Measurements from ENCODE around the gene SLC25A12. TPM values are rescaled to one million over a fixed set of nuclear protein-coding genes. Genes with fewer than 3 reads are reported as not detected.
"Not testable (repeated sequence)": the region's sequence is repeated elsewhere in the genome, so short reads cannot be mapped to it uniquely, and the experiment has no call there.

Gene SLC25A12
- polyA plus RNA-seq, 1 of the 3 experiments (the other 2 are of a cell fraction): 13.0 TPM

DNA sequence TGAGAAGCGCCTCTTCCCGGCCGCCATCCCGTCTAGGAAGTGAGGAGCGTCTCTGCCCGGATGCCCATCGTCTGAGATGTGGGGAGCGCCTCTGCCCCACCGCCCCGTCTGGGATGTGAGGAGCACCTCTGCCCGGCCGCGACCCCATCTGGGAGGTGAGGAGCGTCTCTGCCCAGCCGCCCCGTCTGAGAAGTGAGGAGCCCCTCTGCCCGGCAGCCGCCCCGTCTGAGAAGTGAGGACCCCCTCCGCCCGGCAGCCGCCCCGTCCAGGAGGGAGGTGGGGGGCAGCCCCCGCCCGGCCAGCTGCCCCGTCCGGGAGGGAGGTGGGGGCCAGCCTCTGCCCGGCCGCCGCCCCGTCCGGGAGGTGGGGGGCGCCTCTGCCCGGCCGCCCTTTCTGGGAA, 119.5 kb downstream of the SLC25A12 start:
- H3K4me3 ChIP-seq (ENCODE audit: low read depth in 2 of 2, low read length in 1 of 2); H3K27ac ChIP-seq (ENCODE audit: low read depth in 2 of 2, low read length in 1 of 2); H3K4me1 ChIP-seq (ENCODE audit: control insufficient read depth in 1 of 2, insufficient read depth in 2 of 2, low read depth in 1 of 2, low read length in 1 of 2); H3K9me3 ChIP-seq; H3K9ac ChIP-seq; H3K4me2 ChIP-seq; H3K79me2 ChIP-seq (ENCODE audit: insufficient read depth); H3K9me2 ChIP-seq; DNase-seq; H3K27me3 ChIP-seq (ENCODE audit: insufficient read depth); POLR2A ChIA-PET; CTCF ChIA-PET; H2AFZ ChIP-seq (ENCODE audit: low read depth); H4K20me1 ChIP-seq (ENCODE audit: insufficient read depth): not testable (repeated sequence)
- Histone ChIP-seq H3F3A (replicated peaks; ENCODE audit: insufficient read depth) (peaks cover 16% of the 10 kb centered on the region), H3K36me3 (replicated peaks in 1 of 2; ENCODE audit: control insufficient read depth in 1 of 2, insufficient read depth in 2 of 2, low read length in 1 of 2) (peaks cover 0 to 23% of the 10 kb centered on the region in 2 experiments)
- WGBS (ENCODE audit: low lambda C conversion rate): 87% methylated on average over 15 of the region's 35 CpGs

DNA sequence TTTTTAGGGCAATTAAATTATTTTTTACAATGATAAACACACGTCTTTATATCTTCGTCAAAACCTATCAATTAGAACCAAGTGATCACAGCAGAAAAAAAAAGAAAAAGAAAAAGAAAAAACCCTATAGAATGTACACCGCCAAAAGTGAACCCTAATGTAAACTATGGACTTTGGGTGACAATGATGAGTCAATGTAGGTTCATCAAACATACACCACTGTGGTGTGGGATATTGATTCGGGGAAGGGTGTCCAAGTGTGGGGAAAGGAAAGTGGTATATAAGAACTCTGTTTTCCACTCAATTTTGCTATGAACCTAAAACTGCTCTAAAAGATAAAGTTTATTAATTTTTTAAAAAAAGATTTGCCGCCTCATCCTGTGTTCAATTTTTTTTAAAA, 121.7 kb downstream of the SLC25A12 start:
- H3K9me3 ChIP-seq: no peaks in the 10 kb centered on the region
- no peaks in the 10 kb centered on the region for H3K27me3 ChIP-seq (ENCODE audit: insufficient read depth)
- no peaks in the 10 kb centered on the region for H3K79me2 ChIP-seq (ENCODE audit: insufficient read depth)
- H4K20me1 ChIP-seq (ENCODE audit: insufficient read depth): no peaks in the 10 kb centered on the region
- H3K27ac ChIP-seq (ENCODE audit: low read depth in 2 of 2, low read length in 1 of 2): no peak overlapping the region
- H3K4me3 ChIP-seq (ENCODE audit: low read depth in 2 of 2, low read length in 1 of 2): no peak overlapping the region
- H3K9me2 ChIP-seq: no peaks in the 10 kb centered on the region
- H3K9ac ChIP-seq: no peak overlapping the region
- H3K4me1 ChIP-seq (ENCODE audit: control insufficient read depth in 1 of 2, insufficient read depth in 2 of 2, low read depth in 1 of 2, low read length in 1 of 2): no peaks in the 10 kb centered on the region
- peaks cover 22% of the 10 kb centered on the region for H3F3A ChIP-seq (replicated peaks; ENCODE audit: insufficient read depth)
- DNase-seq: no peak
- TF ChIP-seq NFIC (IDR thresholded peaks at IDR 0.05; ENCODE audit: borderline replicate concordance): no peak
- TF ChIP-seq, protein P1, sequence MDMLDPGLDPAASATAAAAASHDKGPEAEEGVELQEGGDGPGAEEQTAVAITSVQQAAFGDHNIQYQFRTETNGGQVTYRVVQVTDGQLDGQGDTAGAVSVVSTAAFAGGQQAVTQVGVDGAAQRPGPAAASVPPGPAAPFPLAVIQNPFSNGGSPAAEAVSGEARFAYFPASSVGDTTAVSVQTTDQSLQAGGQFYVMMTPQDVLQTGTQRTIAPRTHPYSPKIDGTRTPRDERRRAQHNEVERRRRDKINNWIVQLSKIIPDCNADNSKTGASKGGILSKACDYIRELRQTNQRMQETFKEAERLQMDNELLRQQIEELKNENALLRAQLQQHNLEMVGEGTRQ (IDR thresholded peaks at IDR 0.05; ENCODE audit: borderline replicate concordance, low read depth, low read length): no peak
- CTCF ChIA-PET: interaction anchor here (0.7 kb wide), 1 partner anchor 25 kb away, joined by 3 read pairs; no protein-coding TSS in a partner anchor
- POLR2A ChIA-PET: no interaction called here
- peaks cover 0 to 26% of the 10 kb centered on the region in 2 experiments for H3K36me3 ChIP-seq (replicated peaks in 1 of 2; ENCODE audit: control insufficient read depth in 1 of 2, insufficient read depth in 2 of 2, low read length in 1 of 2)
- WGBS (ENCODE audit: low lambda C conversion rate): 66% methylated on average over 5 of the region's 5 CpGs
- no peak overlapping the region for H2AFZ ChIP-seq (ENCODE audit: low read depth)
- no peak overlapping the region for H3K4me2 ChIP-seq

DNA sequence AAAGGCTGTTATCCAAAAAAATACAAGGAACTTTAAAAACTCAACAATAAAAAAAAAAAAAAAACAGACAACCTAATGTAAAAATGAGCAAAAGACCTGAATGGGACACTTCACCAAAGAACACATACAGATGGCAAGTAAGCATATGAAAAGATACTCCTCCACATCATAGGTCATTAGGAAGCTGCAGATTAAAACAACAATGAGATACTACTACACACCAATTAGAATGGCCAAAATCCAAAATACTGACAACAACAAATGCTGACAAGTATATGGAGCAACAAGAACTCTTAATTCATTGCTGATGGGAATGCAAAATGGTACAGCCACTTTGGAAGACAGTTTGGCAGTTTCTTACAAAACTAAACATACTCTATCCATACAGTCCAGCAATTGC, 122.6 kb downstream of the SLC25A12 start:
- Histone ChIP-seq H3K9me2 (no peaks in the 10 kb centered on the region), H4K20me1 (ENCODE audit: insufficient read depth) (no peaks in the 10 kb centered on the region), H2AFZ (ENCODE audit: low read depth) (no peak overlapping the region), H3K4me2 (no peak overlapping the region), H3F3A (replicated peaks; ENCODE audit: insufficient read depth) (peaks cover 22% of the 10 kb centered on the region), H3K79me2 (ENCODE audit: insufficient read depth) (no peaks in the 10 kb centered on the region), H3K4me3 (ENCODE audit: low read depth in 2 of 2, low read length in 1 of 2) (no peak overlapping the region), H3K9ac (no peak overlapping the region), H3K27me3 (ENCODE audit: insufficient read depth) (no peaks in the 10 kb centered on the region), H3K36me3 (replicated peaks in 1 of 2; ENCODE audit: control insufficient read depth in 1 of 2, insufficient read depth in 2 of 2, low read length in 1 of 2) (peaks cover 0 to 26% of the 10 kb centered on the region in 2 experiments), H3K4me1 (ENCODE audit: control insufficient read depth in 1 of 2, insufficient read depth in 2 of 2, low read depth in 1 of 2, low read length in 1 of 2) (no peaks in the 10 kb centered on the region), H3K27ac (ENCODE audit: low read depth in 2 of 2, low read length in 1 of 2) (no peak overlapping the region), H3K9me3 (no peaks in the 10 kb centered on the region)
- ChIA-PET POLR2A (no interaction called here), CTCF (interaction anchor here (0.7 kb wide), 1 partner anchor 26 kb away, joined by 3 read pairs; no protein-coding TSS in a partner anchor)
- DNase-seq: no peak
- TF ChIP-seq, protein P2, sequence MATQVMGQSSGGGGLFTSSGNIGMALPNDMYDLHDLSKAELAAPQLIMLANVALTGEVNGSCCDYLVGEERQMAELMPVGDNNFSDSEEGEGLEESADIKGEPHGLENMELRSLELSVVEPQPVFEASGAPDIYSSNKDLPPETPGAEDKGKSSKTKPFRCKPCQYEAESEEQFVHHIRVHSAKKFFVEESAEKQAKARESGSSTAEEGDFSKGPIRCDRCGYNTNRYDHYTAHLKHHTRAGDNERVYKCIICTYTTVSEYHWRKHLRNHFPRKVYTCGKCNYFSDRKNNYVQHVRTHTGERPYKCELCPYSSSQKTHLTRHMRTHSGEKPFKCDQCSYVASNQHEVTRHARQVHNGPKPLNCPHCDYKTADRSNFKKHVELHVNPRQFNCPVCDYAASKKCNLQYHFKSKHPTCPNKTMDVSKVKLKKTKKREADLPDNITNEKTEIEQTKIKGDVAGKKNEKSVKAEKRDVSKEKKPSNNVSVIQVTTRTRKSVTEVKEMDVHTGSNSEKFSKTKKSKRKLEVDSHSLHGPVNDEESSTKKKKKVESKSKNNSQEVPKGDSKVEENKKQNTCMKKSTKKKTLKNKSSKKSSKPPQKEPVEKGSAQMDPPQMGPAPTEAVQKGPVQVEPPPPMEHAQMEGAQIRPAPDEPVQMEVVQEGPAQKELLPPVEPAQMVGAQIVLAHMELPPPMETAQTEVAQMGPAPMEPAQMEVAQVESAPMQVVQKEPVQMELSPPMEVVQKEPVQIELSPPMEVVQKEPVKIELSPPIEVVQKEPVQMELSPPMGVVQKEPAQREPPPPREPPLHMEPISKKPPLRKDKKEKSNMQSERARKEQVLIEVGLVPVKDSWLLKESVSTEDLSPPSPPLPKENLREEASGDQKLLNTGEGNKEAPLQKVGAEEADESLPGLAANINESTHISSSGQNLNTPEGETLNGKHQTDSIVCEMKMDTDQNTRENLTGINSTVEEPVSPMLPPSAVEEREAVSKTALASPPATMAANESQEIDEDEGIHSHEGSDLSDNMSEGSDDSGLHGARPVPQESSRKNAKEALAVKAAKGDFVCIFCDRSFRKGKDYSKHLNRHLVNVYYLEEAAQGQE (IDR thresholded peaks at IDR 0.05; ENCODE audit: low read depth, low read length): no peak
- TF ChIP-seq FOSL2 (IDR thresholded peaks at IDR 0.05; ENCODE audit: borderline replicate concordance, low read depth): no peak
- no peak for TF ChIP-seq NRF1 (IDR thresholded peaks at IDR 0.05; ENCODE audit: low read depth, low read length)
- TF ChIP-seq, protein P1 (IDR thresholded peaks at IDR 0.05; ENCODE audit: borderline replicate concordance, low read depth, low read length): no peak
- TF ChIP-seq, protein P3, sequence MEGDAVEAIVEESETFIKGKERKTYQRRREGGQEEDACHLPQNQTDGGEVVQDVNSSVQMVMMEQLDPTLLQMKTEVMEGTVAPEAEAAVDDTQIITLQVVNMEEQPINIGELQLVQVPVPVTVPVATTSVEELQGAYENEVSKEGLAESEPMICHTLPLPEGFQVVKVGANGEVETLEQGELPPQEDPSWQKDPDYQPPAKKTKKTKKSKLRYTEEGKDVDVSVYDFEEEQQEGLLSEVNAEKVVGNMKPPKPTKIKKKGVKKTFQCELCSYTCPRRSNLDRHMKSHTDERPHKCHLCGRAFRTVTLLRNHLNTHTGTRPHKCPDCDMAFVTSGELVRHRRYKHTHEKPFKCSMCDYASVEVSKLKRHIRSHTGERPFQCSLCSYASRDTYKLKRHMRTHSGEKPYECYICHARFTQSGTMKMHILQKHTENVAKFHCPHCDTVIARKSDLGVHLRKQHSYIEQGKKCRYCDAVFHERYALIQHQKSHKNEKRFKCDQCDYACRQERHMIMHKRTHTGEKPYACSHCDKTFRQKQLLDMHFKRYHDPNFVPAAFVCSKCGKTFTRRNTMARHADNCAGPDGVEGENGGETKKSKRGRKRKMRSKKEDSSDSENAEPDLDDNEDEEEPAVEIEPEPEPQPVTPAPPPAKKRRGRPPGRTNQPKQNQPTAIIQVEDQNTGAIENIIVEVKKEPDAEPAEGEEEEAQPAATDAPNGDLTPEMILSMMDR (IDR thresholded peaks at IDR 0.05): no peak
- TF ChIP-seq, protein P4, sequence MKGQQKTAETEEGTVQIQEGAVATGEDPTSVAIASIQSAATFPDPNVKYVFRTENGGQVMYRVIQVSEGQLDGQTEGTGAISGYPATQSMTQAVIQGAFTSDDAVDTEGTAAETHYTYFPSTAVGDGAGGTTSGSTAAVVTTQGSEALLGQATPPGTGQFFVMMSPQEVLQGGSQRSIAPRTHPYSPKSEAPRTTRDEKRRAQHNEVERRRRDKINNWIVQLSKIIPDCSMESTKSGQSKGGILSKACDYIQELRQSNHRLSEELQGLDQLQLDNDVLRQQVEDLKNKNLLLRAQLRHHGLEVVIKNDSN (IDR thresholded peaks at IDR 0.05; ENCODE audit: borderline replicate concordance, low read depth): no peak
- TF ChIP-seq NFIC (IDR thresholded peaks at IDR 0.05; ENCODE audit: borderline replicate concordance): no peak
